GM12875 (cell line): Measurements from ENCODE around the gene TGFBRAP1.

Source experiments
- H3K4me3 ChIP-seq: one replicate; pipeline ENCODE4 v1.5.1; 2011; ENCODE audit warnings: low read depth, low read length, control low read depth
- CTCF ChIP-seq: IDR thresholded peaks from 2 replicates; pipeline ENCODE4 v1.5.1; 2011; ENCODE audit warnings: low read depth, mild to moderate bottlenecking, control low read depth, inconsistent platforms, low read length, moderate library complexity, borderline replicate concordance; ENCODE audit not compliant: insufficient read depth

The TGFBRAP1 gene

GRCh38 chr2:105239924-105240323, 89.6 kb downstream of the TGFBRAP1 start:
- no peak for TF ChIP-seq CTCF
- no peak overlapping the region for H3K4me3 ChIP-seq

GRCh38 chr2:105238664-105239240, 90.8 kb downstream of the TGFBRAP1 start:
- no peak for TF ChIP-seq CTCF
- no peak overlapping the region for H3K4me3 ChIP-seq

- H3K4me3 ChIP-seq: no peak overlapping the region
- no peak for TF ChIP-seq CTCF
Observed at GRCh38 chr2:105237045-105237765, 92.3 kb downstream of the TGFBRAP1 start.

GRCh38 chr2:105236060-105236424, 93.5 kb downstream of the TGFBRAP1 start:
- no peak overlapping the region for H3K4me3 ChIP-seq
- no peak for TF ChIP-seq CTCF

GRCh38 chr2:105235388-105236059, 94.0 kb downstream of the TGFBRAP1 start:
- TF ChIP-seq CTCF: peak; percentile 71
- H3K4me3 ChIP-seq: no peak overlapping the region

GRCh38 chr2:105231232-105231619, 98.3 kb downstream of the TGFBRAP1 start:
- no peak for TF ChIP-seq CTCF

GRCh38 chr2:105224444-105224843, 105.1 kb downstream of the TGFBRAP1 start:
- H3K4me3 ChIP-seq: no peak overlapping the region
- TF ChIP-seq CTCF: no peak

More at GRCh38 chr2:105231232-105231619, 98.3 kb downstream of the TGFBRAP1 start:
- no peak overlapping the region for H3K4me3 ChIP-seq
